ENCODE measurements around the gene PITPNC1.

Gene PITPNC1

GRCh38 chr17:67680445-67681224 is 303.6 kb downstream of the PITPNC1 start:
- no peak for DNase-seq (ENCODE audit: low read depth in 2 of 2)
- no peak overlapping the region for H3K4me3 ChIP-seq (replicated peaks in 1 of 2; ENCODE audit: low read depth in 2 of 2, low read length in 2 of 2)
- TF ChIP-seq, protein P1, sequence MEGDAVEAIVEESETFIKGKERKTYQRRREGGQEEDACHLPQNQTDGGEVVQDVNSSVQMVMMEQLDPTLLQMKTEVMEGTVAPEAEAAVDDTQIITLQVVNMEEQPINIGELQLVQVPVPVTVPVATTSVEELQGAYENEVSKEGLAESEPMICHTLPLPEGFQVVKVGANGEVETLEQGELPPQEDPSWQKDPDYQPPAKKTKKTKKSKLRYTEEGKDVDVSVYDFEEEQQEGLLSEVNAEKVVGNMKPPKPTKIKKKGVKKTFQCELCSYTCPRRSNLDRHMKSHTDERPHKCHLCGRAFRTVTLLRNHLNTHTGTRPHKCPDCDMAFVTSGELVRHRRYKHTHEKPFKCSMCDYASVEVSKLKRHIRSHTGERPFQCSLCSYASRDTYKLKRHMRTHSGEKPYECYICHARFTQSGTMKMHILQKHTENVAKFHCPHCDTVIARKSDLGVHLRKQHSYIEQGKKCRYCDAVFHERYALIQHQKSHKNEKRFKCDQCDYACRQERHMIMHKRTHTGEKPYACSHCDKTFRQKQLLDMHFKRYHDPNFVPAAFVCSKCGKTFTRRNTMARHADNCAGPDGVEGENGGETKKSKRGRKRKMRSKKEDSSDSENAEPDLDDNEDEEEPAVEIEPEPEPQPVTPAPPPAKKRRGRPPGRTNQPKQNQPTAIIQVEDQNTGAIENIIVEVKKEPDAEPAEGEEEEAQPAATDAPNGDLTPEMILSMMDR (IDR thresholded peaks at IDR 0.05; ENCODE audit: low read depth, low read length): no peak

- no peak for DNase-seq (ENCODE audit: low read depth in 2 of 2)
- no peak overlapping the region for H3K4me3 ChIP-seq (replicated peaks in 1 of 2; ENCODE audit: low read depth in 2 of 2, low read length in 2 of 2)
- TF ChIP-seq, protein P1 (IDR thresholded peaks at IDR 0.05; ENCODE audit: low read depth, low read length): no peak
Observed at GRCh38 chr17:67682196-67682595, 305.1 kb downstream of the PITPNC1 start.

- TF ChIP-seq, protein P1 (IDR thresholded peaks at IDR 0.05; ENCODE audit: low read depth, low read length): no peak
- H3K4me3 ChIP-seq (replicated peaks in 1 of 2; ENCODE audit: low read depth in 2 of 2, low read length in 2 of 2): no peak overlapping the region
- DNase-seq (ENCODE audit: low read depth in 2 of 2): no peak
Observed at GRCh38 chr17:67685351-67685750, 308.3 kb downstream of the PITPNC1 start.

- H3K4me3 ChIP-seq (replicated peaks in 1 of 2; ENCODE audit: low read depth in 2 of 2, low read length in 2 of 2): no peak overlapping the region
- no peak for DNase-seq (ENCODE audit: low read depth in 2 of 2)
- TF ChIP-seq, protein P1 (IDR thresholded peaks at IDR 0.05; ENCODE audit: low read depth, low read length): no peak
Observed at GRCh38 chr17:67686241-67686640, 309.2 kb downstream of the PITPNC1 start.

DNA sequence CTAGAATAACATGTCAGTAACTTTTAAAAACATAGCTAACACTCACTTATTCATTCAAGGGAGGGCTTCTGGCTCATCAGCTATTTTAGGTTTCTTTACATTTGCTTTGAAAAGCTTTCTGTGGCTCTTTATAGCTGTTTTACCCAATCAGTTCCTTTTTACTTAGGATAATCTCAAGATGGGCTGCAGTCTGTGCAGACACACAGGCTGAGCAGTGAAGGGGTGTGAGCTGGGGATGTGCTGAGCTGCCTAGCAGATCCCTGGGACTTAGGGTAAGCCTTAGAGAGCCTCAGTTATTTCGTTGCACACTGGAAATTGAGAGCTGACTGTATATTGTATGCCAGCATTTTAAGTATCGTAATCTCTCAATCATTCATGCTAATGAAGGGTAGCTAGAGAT is 310.4 kb downstream of the PITPNC1 start:
- DNase-seq (ENCODE audit: low read depth in 2 of 2): no peak
- H3K4me3 ChIP-seq (replicated peaks in 1 of 2; ENCODE audit: low read depth in 2 of 2, low read length in 2 of 2): no peak overlapping the region
- TF ChIP-seq, protein P1 (IDR thresholded peaks at IDR 0.05; ENCODE audit: low read depth, low read length): no peak

- no peak overlapping the region for H3K4me3 ChIP-seq (replicated peaks in 1 of 2; ENCODE audit: low read depth in 2 of 2, low read length in 2 of 2)
- DNase-seq (ENCODE audit: low read depth in 2 of 2): peak; percentile 82 to 84
- TF ChIP-seq, protein P1 (IDR thresholded peaks at IDR 0.05; ENCODE audit: low read depth, low read length): peak; percentile 63
Observed at GRCh38 chr17:67689534-67690177, 312.6 kb downstream of the PITPNC1 start.

Measured in cardiac fibroblast (primary cell).